Activated T-helper 1 cell treated with anti-CD3 and anti-CD28 coated beads, Interleukin-12 subunit alpha, Interleukin-12 subunit beta, Interleukin-2, Interleukin-4 antibody, amounts not matched to agents 30 ng/mL and 10 ng/mL and 1 ng/mL, durations not matched to agents 14 hours and 24 hours and 36 hours (primary cell): Measurements from ENCODE around the gene SEPTIN10. TPM values are rescaled to one million over a fixed set of nuclear protein-coding genes. Genes with fewer than 3 reads are reported as not detected.
A peak's percentile ranks its signal among the peaks of the same experiment; 100 is the strongest.

ENCODE experiments used
- DNase-seq: peaks from one replicate; pipeline ENCODE4 v3.0.0; 2021; ENCODE audit warnings: low spot score
- H3K27ac Mint-ChIP-seq: one replicate; pipeline ENCODE4 v1.8.0; 2021; ENCODE audit warnings: mild to moderate bottlenecking, mixed read lengths
- H3K27me3 Mint-ChIP-seq: one replicate; pipeline ENCODE4 v1.8.0; 2022; ENCODE audit warnings: mild to moderate bottlenecking, moderate library complexity, mixed read lengths; ENCODE audit not compliant: insufficient read depth
- H3K36me3 Mint-ChIP-seq: one replicate; pipeline ENCODE4 v1.8.0; 2021; ENCODE audit warnings: low read depth, mixed read lengths
- H3K4me1 Mint-ChIP-seq: one replicate; pipeline ENCODE4 v1.8.0; 2021; ENCODE audit warnings: low read depth, mixed read lengths
- H3K4me3 Mint-ChIP-seq: one replicate; pipeline ENCODE4 v1.8.0; 2021; ENCODE audit warnings: mild to moderate bottlenecking, moderate library complexity, mixed read lengths
- H3K9me3 Mint-ChIP-seq: one replicate; pipeline ENCODE4 v1.8.0; 2021; ENCODE audit warnings: mixed read lengths
- intact Hi-C: fragments of 100-400 bp; cut with micrococcal nuclease; formaldehyde crosslinking; loops from one replicate; pipeline ENCODE4 v1.15.1; 2024
- total RNA-seq: library from RNA; stranded (reverse); gene quantifications from 2 replicates; pipeline ENCODE4 v1.2.3, GENCODE V29; 2022

The SEPTIN10 gene
- total RNA-seq, 1 donor from 2014 or later: 0.13 TPM

GRCh38 chr2:109513749-109514588, 99.8 kb downstream of the SEPTIN10 start:
- Mint-ChIP-seq H3K27ac (no peak overlapping the region), H3K4me1 (peaks cover 9% of the 10 kb centered on the region), H3K36me3 (no peaks in the 10 kb centered on the region), H3K9me3 (no peaks in the 10 kb centered on the region), H3K4me3 (no peak overlapping the region), H3K27me3 (no peaks in the 10 kb centered on the region)
- DNase-seq: no peak
- intact Hi-C loops: loop anchor here (5.0 to 10.0 kb wide), 4 partner anchors 179 to 657 kb away; no protein-coding TSS in a partner anchor

GRCh38 chr2:109513230-109513629, 100.5 kb downstream of the SEPTIN10 start:
- Mint-ChIP-seq H3K36me3 (no peaks in the 10 kb centered on the region), H3K9me3 (no peaks in the 10 kb centered on the region), H3K27ac (no peak overlapping the region), H3K4me1 (peaks cover 9% of the 10 kb centered on the region), H3K4me3 (no peak overlapping the region), H3K27me3 (no peaks in the 10 kb centered on the region)
- intact Hi-C loops: loop anchor here (5.0 to 10.0 kb wide), 4 partner anchors 178 to 656 kb away; no protein-coding TSS in a partner anchor
- no peak for DNase-seq

GRCh38 chr2:109512076-109512475, 101.7 kb downstream of the SEPTIN10 start:
- no peak for DNase-seq
- no peaks in the 10 kb centered on the region for H3K36me3 Mint-ChIP-seq
- no peak overlapping the region for H3K4me3 Mint-ChIP-seq
- H3K27ac Mint-ChIP-seq: no peak overlapping the region
- no peaks in the 10 kb centered on the region for H3K27me3 Mint-ChIP-seq
- peaks cover 9% of the 10 kb centered on the region for H3K4me1 Mint-ChIP-seq
- H3K9me3 Mint-ChIP-seq: no peaks in the 10 kb centered on the region
- intact Hi-C loops: loop anchor here (5.0 to 10.0 kb wide), 4 partner anchors 177 to 655 kb away; no protein-coding TSS in a partner anchor

GRCh38 chr2:109511168-109511567, 102.6 kb downstream of the SEPTIN10 start:
- intact Hi-C loops: loop anchor here (5.0 to 10.0 kb wide), 4 partner anchors 176 to 654 kb away; no protein-coding TSS in a partner anchor
- Mint-ChIP-seq H3K4me3 (no peak overlapping the region), H3K36me3 (no peaks in the 10 kb centered on the region), H3K9me3 (no peaks in the 10 kb centered on the region), H3K27ac (no peak overlapping the region), H3K27me3 (no peaks in the 10 kb centered on the region), H3K4me1 (peaks cover 9% of the 10 kb centered on the region)
- DNase-seq: no peak

GRCh38 chr2:109510136-109511028, 103.4 kb downstream of the SEPTIN10 start:
- Mint-ChIP-seq H3K27me3 (no peaks in the 10 kb centered on the region), H3K36me3 (no peaks in the 10 kb centered on the region), H3K4me3 (no peak overlapping the region), H3K9me3 (no peaks in the 10 kb centered on the region), H3K4me1 (peaks cover 9% of the 10 kb centered on the region), H3K27ac (no peak overlapping the region)
- peak; percentile 51 for DNase-seq
- intact Hi-C loops: loop anchor here (1.0 to 10.0 kb wide), 6 partner anchors 176 to 653 kb away; no protein-coding TSS in a partner anchor

- no peak overlapping the region for H3K4me3 Mint-ChIP-seq
- H3K36me3 Mint-ChIP-seq: no peaks in the 10 kb centered on the region
- no peaks in the 10 kb centered on the region for H3K9me3 Mint-ChIP-seq
- no peak overlapping the region for H3K27ac Mint-ChIP-seq
- H3K27me3 Mint-ChIP-seq: no peaks in the 10 kb centered on the region
- DNase-seq: no peak
- H3K4me1 Mint-ChIP-seq: peaks cover 5% of the 10 kb centered on the region
- intact Hi-C loops: no loop called here
These were observed 105.2 kb downstream of the SEPTIN10 start for GRCh38 chr2:109508556-109508955.

- H3K27ac Mint-ChIP-seq: no peak overlapping the region
- no peak for DNase-seq
- no peak overlapping the region for H3K4me3 Mint-ChIP-seq
- intact Hi-C loops: no loop called here
- no peaks in the 10 kb centered on the region for H3K36me3 Mint-ChIP-seq
- H3K27me3 Mint-ChIP-seq: no peaks in the 10 kb centered on the region
- H3K9me3 Mint-ChIP-seq: no peaks in the 10 kb centered on the region
- no peaks in the 10 kb centered on the region for H3K4me1 Mint-ChIP-seq
These were observed 105.9 kb downstream of the SEPTIN10 start for GRCh38 chr2:109507828-109508227.

- intact Hi-C loops: no loop called here
- no peaks in the 10 kb centered on the region for H3K36me3 Mint-ChIP-seq
- no peaks in the 10 kb centered on the region for H3K4me1 Mint-ChIP-seq
- no peaks in the 10 kb centered on the region for H3K27me3 Mint-ChIP-seq
- no peak overlapping the region for H3K27ac Mint-ChIP-seq
- H3K4me3 Mint-ChIP-seq: no peak overlapping the region
- H3K9me3 Mint-ChIP-seq: no peaks in the 10 kb centered on the region
- DNase-seq: no peak
These were observed 106.5 kb downstream of the SEPTIN10 start for GRCh38 chr2:109507217-109507616.

GRCh38 chr2:109503191-109503590, 110.6 kb downstream of the SEPTIN10 start:
- Mint-ChIP-seq H3K27ac (no peak overlapping the region), H3K36me3 (no peaks in the 10 kb centered on the region), H3K4me1 (no peaks in the 10 kb centered on the region), H3K4me3 (no peak overlapping the region), H3K27me3 (no peaks in the 10 kb centered on the region), H3K9me3 (no peaks in the 10 kb centered on the region)
- intact Hi-C loops: no loop called here
- DNase-seq: no peak

GRCh38 chr2:109501461-109501860, 112.3 kb downstream of the SEPTIN10 start:
- intact Hi-C loops: no loop called here
- Mint-ChIP-seq H3K27me3 (no peaks in the 10 kb centered on the region), H3K36me3 (no peaks in the 10 kb centered on the region), H3K4me3 (no peak overlapping the region), H3K4me1 (no peaks in the 10 kb centered on the region), H3K9me3 (no peaks in the 10 kb centered on the region), H3K27ac (no peak overlapping the region)
- no peak for DNase-seq

- Mint-ChIP-seq H3K27me3 (no peaks in the 10 kb centered on the region), H3K36me3 (no peaks in the 10 kb centered on the region), H3K4me3 (no peak overlapping the region), H3K4me1 (no peaks in the 10 kb centered on the region), H3K9me3 (no peaks in the 10 kb centered on the region), H3K27ac (no peak overlapping the region)
- no peak for DNase-seq
- intact Hi-C loops: no loop called here
These were observed 112.9 kb downstream of the SEPTIN10 start for GRCh38 chr2:109500910-109501309.

GRCh38 chr2:109499566-109499965, 114.2 kb downstream of the SEPTIN10 start:
- H3K36me3 Mint-ChIP-seq: no peaks in the 10 kb centered on the region
- no peak overlapping the region for H3K4me3 Mint-ChIP-seq
- no peaks in the 10 kb centered on the region for H3K4me1 Mint-ChIP-seq
- intact Hi-C loops: no loop called here
- H3K9me3 Mint-ChIP-seq: no peaks in the 10 kb centered on the region
- H3K27ac Mint-ChIP-seq: no peak overlapping the region
- H3K27me3 Mint-ChIP-seq: no peaks in the 10 kb centered on the region
- DNase-seq: no peak

GRCh38 chr2:109498906-109499305, 114.9 kb downstream of the SEPTIN10 start:
- no peak for DNase-seq
- Mint-ChIP-seq H3K27me3 (no peaks in the 10 kb centered on the region), H3K4me3 (no peak overlapping the region), H3K36me3 (no peaks in the 10 kb centered on the region), H3K4me1 (no peaks in the 10 kb centered on the region), H3K27ac (no peak overlapping the region), H3K9me3 (no peaks in the 10 kb centered on the region)
- intact Hi-C loops: no loop called here
